ENCODE measurements around the gene RAI14.
A peak's percentile ranks its signal among the peaks of the same experiment; 100 is the strongest.

The RAI14 gene

GRCh38 chr5:34831303-34831702 is 175.2 kb downstream of the RAI14 start:
- no peak for DNase-seq

GRCh38 chr5:34832568-34832967 is 176.4 kb downstream of the RAI14 start:
- no peak for DNase-seq

- DNase-seq: no peak
Measured at GRCh38 chr5:34833090-34833489, 177.0 kb downstream of the RAI14 start.

GRCh38 chr5:34833976-34834793 is 178.1 kb downstream of the RAI14 start:
- DNase-seq: no peak

- no peak for DNase-seq
Measured at GRCh38 chr5:34834794-34835089, 178.6 kb downstream of the RAI14 start.

- DNase-seq: no peak
Measured at GRCh38 chr5:34835664-34836063, 179.5 kb downstream of the RAI14 start.

GRCh38 chr5:34838785-34839714 is 182.9 kb downstream of the RAI14 start, which contains the start of gene TTC23L:
TSS of gene TTC23L (plus strand) at chr5:34839164. CDS start at chr5:34840672, 1,508 bp downstream.
- DNase-seq: peak; percentile 92

GRCh38 chr5:34841816-34842215 is 185.7 kb downstream of the RAI14 start:
- DNase-seq: no peak

GRCh38 chr5:34842554-34842953 is 186.4 kb downstream of the RAI14 start:
- no peak for DNase-seq

- no peak for DNase-seq
Measured at GRCh38 chr5:34843497-34843896, 187.4 kb downstream of the RAI14 start.

GRCh38 chr5:34844106-34844505 is 188.0 kb downstream of the RAI14 start:
- no peak for DNase-seq

GRCh38 chr5:34844999-34845398 is 188.9 kb downstream of the RAI14 start:
- DNase-seq: no peak

- DNase-seq: no peak
Measured at GRCh38 chr5:34847056-34847455, 190.9 kb downstream of the RAI14 start.

GRCh38 chr5:34847552-34847951 is 191.4 kb downstream of the RAI14 start:
- no peak for DNase-seq

GRCh38 chr5:34848230-34848629 is 192.1 kb downstream of the RAI14 start:
- no peak for DNase-seq

- DNase-seq: no peak
Measured at GRCh38 chr5:34849253-34849652, 193.1 kb downstream of the RAI14 start.

GRCh38 chr5:34854459-34855174 is 198.5 kb downstream of the RAI14 start:
- no peak for DNase-seq

- DNase-seq: no peak
Measured at GRCh38 chr5:34857161-34857560, 201.0 kb downstream of the RAI14 start.

- DNase-seq: no peak
Measured at GRCh38 chr5:34857894-34858293, 201.8 kb downstream of the RAI14 start.

- no peak for DNase-seq
Measured at GRCh38 chr5:34858790-34859189, 202.7 kb downstream of the RAI14 start.

- DNase-seq: no peak
Measured at GRCh38 chr5:34859253-34859652, 203.1 kb downstream of the RAI14 start.

- DNase-seq: no peak
Measured at GRCh38 chr5:34863946-34864345, 207.8 kb downstream of the RAI14 start.

GRCh38 chr5:34865091-34865490 is 209.0 kb downstream of the RAI14 start:
- DNase-seq: no peak
